SW480 (cell line): ENCODE measurements around the gene HMGCL.
"Not testable (repeated sequence)": the region's sequence is repeated elsewhere in the genome, so short reads cannot be mapped to it uniquely, and the experiment has no call there.

Experiments
- DNase-seq: peaks from one replicate; pipeline ENCODE4 v3.0.0-alpha.2; 2016; ENCODE audit warnings: low spot score

HMGCL gene

GRCh38 chr1:23825076-23825761 is at the start of gene HMGCL:
Gene HMGCL (minus strand): TSS chr1:23825429. CDS start chr1:23825415, 14 bp downstream.
- DNase-seq, result peak; percentile 86

DNA sequence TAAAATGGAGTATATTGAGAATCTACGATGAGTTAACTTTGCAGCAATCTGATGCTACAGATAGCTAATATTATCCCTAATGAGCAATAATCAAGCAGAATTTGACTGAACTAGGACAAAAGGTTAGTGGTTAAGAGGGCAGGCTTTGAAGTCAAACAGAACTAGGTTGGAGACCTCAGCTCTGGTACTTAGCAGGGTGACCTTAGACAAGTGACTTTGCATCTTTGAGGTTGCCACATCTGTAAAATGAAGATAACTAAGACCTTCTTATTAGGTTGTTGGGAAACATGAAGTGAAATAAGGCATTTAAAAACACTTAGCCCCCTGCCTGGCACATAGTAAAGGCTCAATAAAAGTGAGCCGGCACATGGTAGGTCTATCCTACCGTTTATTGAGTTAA is 47.2 kb upstream of the HMGCL start:
- no peak for DNase-seq

GRCh38 chr1:23869051-23869450 is 43.8 kb upstream of the HMGCL start:
- no peak for DNase-seq

GRCh38 chr1:23868557-23869016 is 43.4 kb upstream of the HMGCL start:
- no peak for DNase-seq

GRCh38 chr1:23867895-23868556 is 42.8 kb upstream of the HMGCL start, which contains the start of gene FUCA1:
Gene FUCA1 (minus strand): TSS chr1:23868290. CDS start chr1:23868286, 4 bp downstream.
- peak; percentile 95 for DNase-seq

DNA sequence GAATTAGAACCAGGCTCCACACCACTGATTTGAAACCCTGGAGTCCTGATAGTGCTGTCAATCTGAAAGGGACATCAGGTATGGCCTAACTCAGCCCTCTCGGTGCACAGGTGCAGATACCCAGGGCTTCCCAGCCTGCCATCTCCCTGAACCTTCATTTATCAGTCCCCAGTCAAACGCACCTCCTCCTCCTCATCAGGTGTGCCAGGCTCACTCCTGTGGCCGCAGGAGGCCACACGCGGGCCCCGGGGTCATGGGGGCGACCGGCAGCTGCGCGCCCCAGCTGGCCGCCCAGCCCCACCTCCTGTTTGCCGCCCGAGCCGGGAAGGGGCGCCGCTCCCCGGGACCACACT is 42.3 kb upstream of the HMGCL start:
- peak; percentile 20 for DNase-seq

- DNase-seq, result peak; percentile 97
These were observed 40.3 kb upstream of the HMGCL start for GRCh38 chr1:23865543-23865930.

DNA sequence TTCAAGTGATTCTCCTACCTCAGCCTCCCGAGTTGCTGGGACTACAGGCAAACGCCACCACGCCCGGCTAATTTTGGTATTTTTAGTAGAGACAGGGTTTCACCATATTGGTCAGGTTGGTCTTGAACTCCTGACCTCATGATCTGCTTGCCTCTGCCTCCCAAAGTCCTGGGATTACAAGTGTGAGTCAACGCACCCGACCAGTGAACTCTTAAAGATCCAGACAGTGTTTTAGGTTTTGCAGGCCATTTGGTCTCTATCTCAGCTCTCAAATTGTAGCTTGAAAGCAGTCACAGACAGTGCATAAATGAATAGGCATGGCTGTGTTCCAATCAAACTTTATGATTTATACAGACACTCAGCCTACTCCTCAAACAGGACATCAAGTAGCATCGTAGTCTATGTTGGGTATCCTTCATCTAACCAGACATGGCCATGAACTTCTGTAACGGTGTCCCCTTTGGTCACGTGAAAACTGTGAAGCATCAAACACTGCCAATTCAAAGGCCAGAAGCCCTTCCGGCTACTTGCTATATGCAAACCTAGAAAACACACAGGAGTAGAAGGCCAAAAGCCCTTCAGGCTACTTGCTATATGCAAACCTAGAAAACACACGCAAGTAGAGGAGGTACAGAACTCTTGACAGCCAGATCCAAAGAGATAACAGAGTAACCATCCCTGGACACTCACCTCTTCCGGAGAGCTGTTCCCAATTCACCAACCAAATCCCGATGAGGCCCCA is 39.7 kb upstream of the HMGCL start:
- DNase-seq, result no peak

GRCh38 chr1:23862640-23863039 is 37.4 kb upstream of the HMGCL start:
- no peak for DNase-seq

DNA sequence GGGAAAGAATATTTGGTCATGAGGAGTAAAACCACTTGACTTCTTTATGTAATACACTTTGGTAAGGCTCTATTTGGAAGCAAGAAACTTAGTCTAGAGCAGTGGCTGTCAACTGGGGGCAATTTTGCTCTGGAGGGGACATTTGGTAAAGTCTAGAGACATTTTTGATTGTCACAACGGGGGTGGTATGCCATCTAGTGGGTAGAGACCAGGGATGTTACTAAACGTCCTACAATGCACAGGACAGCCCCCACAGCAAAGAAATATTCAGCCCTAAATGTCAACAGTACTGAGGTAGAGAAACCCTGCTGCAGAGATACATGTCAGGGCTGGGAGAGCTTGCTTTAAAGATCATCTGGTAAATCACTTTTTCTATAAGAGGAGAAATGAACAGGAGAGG is 29.3 kb upstream of the HMGCL start:
- DNase-seq, result no peak

DNA sequence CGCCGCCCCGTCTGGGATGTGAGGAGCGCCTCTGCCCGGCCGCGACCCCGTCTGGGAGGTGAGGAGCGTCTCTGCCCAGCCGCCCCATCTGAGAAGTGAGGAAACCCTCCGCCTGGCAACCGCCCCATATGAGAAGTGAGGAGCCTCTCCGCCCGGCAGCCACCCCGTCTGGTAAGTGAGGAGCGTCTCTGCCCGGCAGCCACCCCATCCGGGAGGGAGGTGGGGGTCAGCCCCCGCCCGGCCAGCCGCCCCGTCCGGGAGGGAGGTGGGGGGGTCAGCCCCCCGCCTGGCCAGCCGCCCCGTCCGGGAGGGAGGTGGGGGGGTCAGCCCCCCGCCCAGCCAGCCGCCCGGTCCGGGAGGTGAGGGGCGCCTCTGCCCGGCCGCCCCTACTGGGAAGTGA is 27.9 kb upstream of the HMGCL start:
- not testable (repeated sequence) for DNase-seq

- DNase-seq, result not testable (repeated sequence)
These were observed 26.2 kb upstream of the HMGCL start for GRCh38 chr1:23851406-23851805.

DNA sequence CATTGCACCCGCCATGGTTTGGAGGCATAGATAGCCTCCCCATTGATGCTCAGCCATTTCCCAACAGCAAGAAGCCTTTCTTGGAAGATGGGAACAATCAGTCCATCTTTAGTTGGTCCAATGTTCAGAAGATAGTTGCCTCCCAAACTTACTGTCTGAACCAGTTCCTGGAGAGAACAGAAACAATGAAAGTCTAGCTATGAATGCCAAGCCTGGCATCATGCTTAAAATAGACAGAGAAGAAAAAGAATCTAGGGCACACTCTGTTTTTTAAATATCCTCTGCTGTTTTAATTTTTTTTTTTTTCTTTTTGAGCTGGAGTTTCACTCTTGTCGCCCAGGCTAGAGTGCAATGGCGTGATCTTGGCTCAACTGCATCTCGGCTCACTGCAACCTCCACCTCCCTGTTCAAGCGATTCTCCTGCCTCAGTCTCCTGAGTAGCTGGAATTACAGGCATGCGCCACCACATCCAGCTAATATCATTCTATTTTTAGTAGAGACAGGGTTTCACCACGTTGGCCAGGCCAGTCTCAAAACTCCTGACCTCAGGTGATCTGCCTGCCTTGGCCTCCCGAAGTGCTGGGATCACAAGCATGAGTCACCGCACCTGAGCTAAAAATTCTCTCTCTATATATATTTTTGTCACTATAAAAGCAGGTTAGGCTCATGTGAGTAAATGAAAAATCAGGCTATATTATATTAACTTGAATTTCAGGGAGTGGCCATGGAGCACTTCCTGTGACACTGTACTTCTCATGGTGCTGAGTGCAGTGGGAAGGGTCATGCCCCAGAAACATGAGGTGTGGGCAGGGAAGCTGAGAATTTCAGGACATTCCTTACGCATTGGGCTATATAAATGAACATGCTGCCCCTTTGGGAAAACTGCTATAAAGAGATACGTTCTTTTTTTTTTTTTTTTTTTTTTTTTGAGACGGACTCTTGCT is 23.7 kb upstream of the HMGCL start:
- DNase-seq, result no peak

- DNase-seq, result not testable (repeated sequence)
These were observed 22.4 kb upstream of the HMGCL start for GRCh38 chr1:23847482-23848095.

DNA sequence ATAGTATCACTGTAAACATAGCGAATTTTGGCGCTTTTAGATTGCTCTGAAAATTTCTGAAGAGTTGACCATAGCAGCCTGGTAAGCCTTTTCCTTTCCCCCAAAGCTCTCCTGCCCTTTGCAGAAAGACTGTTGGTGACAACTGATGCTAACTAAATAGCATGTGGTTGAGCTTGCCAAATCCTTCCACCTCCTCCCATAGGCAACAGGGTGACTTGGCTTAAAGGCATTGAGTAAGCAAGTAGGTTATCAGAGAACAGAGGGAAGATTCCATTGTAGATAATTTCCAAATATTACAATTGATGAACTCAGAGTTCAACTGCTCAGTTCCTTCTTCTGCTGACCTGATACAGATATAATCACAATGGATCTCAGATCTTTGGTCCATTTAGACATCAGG is 19.9 kb upstream of the HMGCL start:
- no peak for DNase-seq

GRCh38 chr1:23843644-23844043 is 18.4 kb upstream of the HMGCL start:
- no peak for DNase-seq

- peak; percentile 53 for DNase-seq
These were observed 13.2 kb upstream of the HMGCL start for GRCh38 chr1:23838401-23838866.

GRCh38 chr1:23837908-23838307 is 12.7 kb upstream of the HMGCL start:
- DNase-seq, result no peak

- DNase-seq, result no peak
These were observed 10.8 kb upstream of the HMGCL start for GRCh38 chr1:23836037-23836436.

DNA sequence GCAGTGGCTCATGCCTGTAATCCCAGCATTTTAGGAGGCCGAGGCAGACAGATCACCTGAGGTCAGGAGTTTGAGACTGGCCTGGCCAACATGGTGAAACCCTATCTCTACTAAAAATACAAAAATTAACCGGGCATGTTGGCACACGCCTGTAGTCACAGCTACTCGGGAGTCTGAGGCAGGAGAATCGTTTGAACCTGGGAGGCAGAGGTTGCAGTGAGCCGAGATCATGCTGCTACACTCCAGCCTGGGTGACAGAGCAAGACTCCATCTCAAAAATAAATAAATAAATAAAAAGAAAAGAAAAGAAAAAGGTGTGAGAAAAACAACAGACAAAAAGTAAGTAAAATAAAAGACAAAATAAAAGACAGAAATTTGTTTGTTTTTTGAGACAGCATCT is 8.9 kb upstream of the HMGCL start:
- DNase-seq, result not testable (repeated sequence)

- DNase-seq, result no peak
These were observed 2.5 kb upstream of the HMGCL start for GRCh38 chr1:23827717-23828116.
